Loucy (cell line): ENCODE data around the gene NDE1.
A peak's percentile ranks its signal among the peaks of the same experiment; 100 is the strongest.

Source experiments
- H2AFZ ChIP-seq: fragments of 200-600 bp; sonication (generic); 2 replicates; pipeline ENCODE4 v1.6.0; 2016; ENCODE audit warnings: antibody characterized with exemption, mild to moderate bottlenecking, low read length, moderate library complexity
- H3F3A ChIP-seq: fragments of 200-600 bp; 2 replicates; pipeline ENCODE4 v1.6.0; 2016; ENCODE audit warnings: antibody characterized with exemption, low read depth, mild to moderate bottlenecking
- H3K27me3 ChIP-seq: fragments of 200-600 bp; sonication (generic); 2 replicates; pipeline ENCODE4 v1.6.1; 2014; ENCODE audit warnings: low read length, mild to moderate bottlenecking; ENCODE audit not compliant: insufficient read depth, poor library complexity, severe bottlenecking
- H3K36me3 ChIP-seq: fragments of 200-600 bp; sonication (generic); 2 replicates; pipeline ENCODE4 v1.6.1; 2016; ENCODE audit warnings: low read length; ENCODE audit not compliant: insufficient read depth
- H3K4me1 ChIP-seq: fragments of 200-600 bp; sonication (generic); 2 replicates; pipeline ENCODE4 v1.5.1; 2014; ENCODE audit warnings: low read length, mild to moderate bottlenecking; ENCODE audit not compliant: insufficient read depth, poor library complexity, severe bottlenecking
- H3K4me2 ChIP-seq: fragments of 200-600 bp; sonication (generic); 2 replicates; pipeline ENCODE4 v1.6.0; 2014; ENCODE audit warnings: antibody characterized with exemption, low read length, low read depth, mild to moderate bottlenecking; ENCODE audit not compliant: poor library complexity, severe bottlenecking
- H3K4me3 ChIP-seq: fragments of 200-600 bp; sonication (generic); 2 replicates; pipeline ENCODE4 v1.5.1; 2014; ENCODE audit warnings: low read length, mild to moderate bottlenecking, mixed read lengths; ENCODE audit not compliant: poor library complexity, severe bottlenecking
- H3K79me2 ChIP-seq: fragments of 200-600 bp; sonication (generic); 2 replicates; pipeline ENCODE4 v1.6.1; 2014; ENCODE audit warnings: low read length; ENCODE audit not compliant: insufficient read depth
- H3K9ac ChIP-seq: fragments of 200-600 bp; sonication (generic); 2 replicates; pipeline ENCODE4 v1.6.0; 2014; ENCODE audit warnings: mild to moderate bottlenecking, low read depth, low read length, moderate library complexity; ENCODE audit not compliant: poor library complexity, severe bottlenecking
- H3K9me2 ChIP-seq: fragments of 200-600 bp; sonication (generic); replicated peaks from 2 replicates; pipeline ENCODE4 v1.6.1; 2016; ENCODE audit warnings: low read depth, low read length, mixed read lengths
- H3K9me3 ChIP-seq: fragments of 200-600 bp; sonication (generic); 2 replicates; pipeline ENCODE4 v1.6.1; 2014; ENCODE audit warnings: mild to moderate bottlenecking, antibody characterized with exemption, low read length, low read depth; ENCODE audit not compliant: insufficient read depth
- H4K20me1 ChIP-seq: fragments of 200-600 bp; sonication (generic); 2 replicates; pipeline ENCODE4 v1.6.0; 2014; ENCODE audit warnings: antibody characterized with exemption, low read length, mild to moderate bottlenecking; ENCODE audit not compliant: insufficient read depth, poor library complexity, severe bottlenecking
- EZH2phosphoT487 ChIP-seq: fragments of 200-600 bp; IDR thresholded peaks from 2 replicates; pipeline ENCODE4 v1.6.1; 2018; ENCODE audit warnings: antibody characterized with exemption, mild to moderate bottlenecking, moderate library complexity, borderline replicate concordance
- TF ChIP-seq, protein P1 (sequence below): fragments of 200-600 bp; sonication (generic); conservative IDR thresholded peaks from 2 replicates; pipeline ENCODE4 v1.5.1; 2014; ENCODE audit warnings: mild to moderate bottlenecking, antibody characterized with exemption, low read length

NDE1 gene, protein sequence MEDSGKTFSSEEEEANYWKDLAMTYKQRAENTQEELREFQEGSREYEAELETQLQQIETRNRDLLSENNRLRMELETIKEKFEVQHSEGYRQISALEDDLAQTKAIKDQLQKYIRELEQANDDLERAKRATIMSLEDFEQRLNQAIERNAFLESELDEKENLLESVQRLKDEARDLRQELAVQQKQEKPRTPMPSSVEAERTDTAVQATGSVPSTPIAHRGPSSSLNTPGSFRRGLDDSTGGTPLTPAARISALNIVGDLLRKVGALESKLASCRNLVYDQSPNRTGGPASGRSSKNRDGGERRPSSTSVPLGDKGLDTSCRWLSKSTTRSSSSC

DNA sequence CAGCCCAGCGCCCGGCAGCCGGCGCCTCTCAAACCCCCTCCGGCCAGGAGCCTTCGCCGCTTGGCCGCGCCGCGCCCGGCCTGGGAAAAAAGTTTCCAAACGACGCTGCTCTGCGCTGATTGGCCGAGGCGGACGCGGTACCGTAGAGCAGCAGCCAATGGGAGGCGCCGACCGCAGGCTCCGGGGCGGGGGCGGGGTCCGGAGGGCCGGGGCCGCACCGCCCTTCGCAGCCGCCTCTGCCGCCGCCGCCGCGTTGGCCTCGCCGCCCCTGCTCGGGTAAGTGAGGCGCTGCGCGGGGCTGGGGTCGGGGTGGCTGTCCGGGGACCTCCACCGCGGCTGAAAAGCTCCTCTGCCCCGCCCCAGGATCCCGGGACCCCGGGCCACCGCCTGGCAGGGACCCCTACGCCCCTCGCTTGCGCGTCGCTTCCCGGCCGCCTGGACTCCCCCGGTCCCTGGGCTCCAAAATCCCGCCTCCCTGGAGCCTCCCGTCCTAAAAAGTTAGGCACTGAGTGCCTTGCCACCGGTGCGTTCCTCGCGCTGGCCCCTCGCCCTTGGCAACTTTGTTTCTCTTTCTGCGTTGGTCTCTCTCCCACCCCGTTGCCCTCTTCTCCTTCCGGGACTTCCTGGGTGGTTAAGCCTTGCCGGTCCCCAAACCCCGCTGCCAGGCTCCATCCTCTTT is at the start of gene NDE1:
Gene NDE1 (plus strand): TSS at position 227 of the 679 bp plus-strand sequence. CDS start 14,534 bp downstream, outside the sequence.
- Histone ChIP-seq H2AFZ (peak within 1 kb of the TSS; percentile 88), H3K4me2 (peak within 1 kb of the TSS; percentile 90), H4K20me1 (peaks cover 9% of the 10 kb centered on the region), H3K9me2 (no peaks in the 10 kb centered on the region), H3K4me3 (peak within 1 kb of the TSS; percentile 92), H3F3A (no peaks in the 10 kb centered on the region), H3K4me1 (peaks cover 13% of the 10 kb centered on the region), H3K9me3 (no peaks in the 10 kb centered on the region), H3K36me3 (no peaks in the 10 kb centered on the region), H3K27me3 (no peaks in the 10 kb centered on the region), H3K79me2 (peaks cover 54% of the 10 kb centered on the region), H3K9ac (peak within 1 kb of the TSS; percentile 88)
- no peak for TF ChIP-seq EZH2phosphoT487
- TF ChIP-seq, protein P1, sequence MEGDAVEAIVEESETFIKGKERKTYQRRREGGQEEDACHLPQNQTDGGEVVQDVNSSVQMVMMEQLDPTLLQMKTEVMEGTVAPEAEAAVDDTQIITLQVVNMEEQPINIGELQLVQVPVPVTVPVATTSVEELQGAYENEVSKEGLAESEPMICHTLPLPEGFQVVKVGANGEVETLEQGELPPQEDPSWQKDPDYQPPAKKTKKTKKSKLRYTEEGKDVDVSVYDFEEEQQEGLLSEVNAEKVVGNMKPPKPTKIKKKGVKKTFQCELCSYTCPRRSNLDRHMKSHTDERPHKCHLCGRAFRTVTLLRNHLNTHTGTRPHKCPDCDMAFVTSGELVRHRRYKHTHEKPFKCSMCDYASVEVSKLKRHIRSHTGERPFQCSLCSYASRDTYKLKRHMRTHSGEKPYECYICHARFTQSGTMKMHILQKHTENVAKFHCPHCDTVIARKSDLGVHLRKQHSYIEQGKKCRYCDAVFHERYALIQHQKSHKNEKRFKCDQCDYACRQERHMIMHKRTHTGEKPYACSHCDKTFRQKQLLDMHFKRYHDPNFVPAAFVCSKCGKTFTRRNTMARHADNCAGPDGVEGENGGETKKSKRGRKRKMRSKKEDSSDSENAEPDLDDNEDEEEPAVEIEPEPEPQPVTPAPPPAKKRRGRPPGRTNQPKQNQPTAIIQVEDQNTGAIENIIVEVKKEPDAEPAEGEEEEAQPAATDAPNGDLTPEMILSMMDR: no peak

DNA sequence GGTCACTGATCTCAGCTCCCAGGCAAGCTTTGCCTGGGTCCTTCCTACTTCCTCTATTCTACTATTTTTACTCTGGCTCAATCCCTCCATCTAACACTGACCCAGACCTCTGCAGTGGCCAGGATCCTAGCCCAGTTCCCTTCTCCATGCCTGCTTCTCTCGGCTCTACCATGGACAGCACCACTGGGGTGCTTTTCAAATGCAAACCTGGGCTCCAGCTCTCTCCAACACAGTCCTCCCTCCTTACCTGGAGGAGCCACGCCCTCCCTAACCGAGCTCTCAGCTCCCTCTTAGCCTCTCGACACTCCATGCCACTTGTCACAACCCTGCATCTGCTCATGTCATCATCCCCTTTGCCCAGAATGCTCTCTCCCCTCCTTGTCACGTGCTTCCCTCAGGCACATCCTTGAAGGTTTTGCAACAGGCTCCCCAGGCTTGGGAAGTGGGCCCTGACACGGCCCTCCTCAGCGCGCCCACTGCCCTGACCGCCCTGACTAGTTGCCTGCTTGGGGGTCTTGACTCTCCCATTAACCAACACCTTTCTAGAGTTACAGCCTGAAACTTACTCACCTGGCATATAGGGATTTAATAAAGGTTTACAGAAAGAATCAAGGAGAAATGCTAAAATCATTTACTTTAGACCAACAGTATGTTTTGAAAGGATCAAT is 48.7 kb upstream of the NDE1 start:
- Histone ChIP-seq H3K4me3 (no peak overlapping the region), H4K20me1 (no peaks in the 10 kb centered on the region), H3K79me2 (no peaks in the 10 kb centered on the region), H3K4me1 (no peaks in the 10 kb centered on the region), H3F3A (no peaks in the 10 kb centered on the region), H3K9me3 (no peaks in the 10 kb centered on the region), H2AFZ (no peak overlapping the region), H3K9ac (no peak overlapping the region), H3K4me2 (no peak overlapping the region), H3K27me3 (no peaks in the 10 kb centered on the region), H3K9me2 (no peaks in the 10 kb centered on the region), H3K36me3 (peaks cover 47% of the 10 kb centered on the region; the same call in 1 of the 2 replicates)
- no peak for TF ChIP-seq EZH2phosphoT487
- TF ChIP-seq, protein P1: no peak

- Histone ChIP-seq H3K79me2 (no peaks in the 10 kb centered on the region), H3K4me2 (no peak overlapping the region), H3K9me3 (no peaks in the 10 kb centered on the region), H3K4me1 (no peaks in the 10 kb centered on the region), H3K9me2 (no peaks in the 10 kb centered on the region), H4K20me1 (no peaks in the 10 kb centered on the region), H3K9ac (no peak overlapping the region), H3F3A (no peaks in the 10 kb centered on the region), H3K4me3 (no peak overlapping the region), H3K36me3 (peaks cover 47% of the 10 kb centered on the region; the same call in 1 of the 2 replicates), H3K27me3 (no peaks in the 10 kb centered on the region), H2AFZ (no peak overlapping the region)
- TF ChIP-seq, protein P1: no peak
- no peak for TF ChIP-seq EZH2phosphoT487
These were observed 47.6 kb upstream of the NDE1 start for GRCh38 chr16:15602285-15603044.
